Middle frontal gyrus (tissue), 1 donor: ENCODE measurements around the gene MAMSTR.

ENCODE experiments used
- DNase-seq: peaks from one replicate; pipeline ENCODE4 v3.0.0-alpha.2; 2015; ENCODE audit warnings: low spot score; ENCODE audit errors: extremely low spot score

MAMSTR gene

DNA sequence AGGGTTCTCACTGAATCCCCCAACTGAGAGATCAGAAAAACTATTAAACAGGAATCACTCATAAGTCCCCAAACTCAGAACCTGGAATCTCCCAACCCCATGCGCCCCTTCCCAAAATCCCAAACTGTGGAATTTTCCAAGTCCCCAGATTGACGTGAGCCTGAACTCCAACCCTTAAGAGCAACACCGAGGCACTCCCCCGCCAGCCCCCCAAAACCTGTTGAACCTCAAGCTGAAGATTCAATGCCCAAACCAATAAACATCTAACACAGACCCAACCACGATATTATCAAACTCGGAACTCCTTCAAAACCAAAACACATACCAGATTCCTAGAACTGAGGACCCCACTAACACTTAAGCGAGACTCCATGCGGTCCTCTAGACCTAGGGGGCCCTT, 26.6 kb upstream of the MAMSTR start:
- no peak for DNase-seq

DNA sequence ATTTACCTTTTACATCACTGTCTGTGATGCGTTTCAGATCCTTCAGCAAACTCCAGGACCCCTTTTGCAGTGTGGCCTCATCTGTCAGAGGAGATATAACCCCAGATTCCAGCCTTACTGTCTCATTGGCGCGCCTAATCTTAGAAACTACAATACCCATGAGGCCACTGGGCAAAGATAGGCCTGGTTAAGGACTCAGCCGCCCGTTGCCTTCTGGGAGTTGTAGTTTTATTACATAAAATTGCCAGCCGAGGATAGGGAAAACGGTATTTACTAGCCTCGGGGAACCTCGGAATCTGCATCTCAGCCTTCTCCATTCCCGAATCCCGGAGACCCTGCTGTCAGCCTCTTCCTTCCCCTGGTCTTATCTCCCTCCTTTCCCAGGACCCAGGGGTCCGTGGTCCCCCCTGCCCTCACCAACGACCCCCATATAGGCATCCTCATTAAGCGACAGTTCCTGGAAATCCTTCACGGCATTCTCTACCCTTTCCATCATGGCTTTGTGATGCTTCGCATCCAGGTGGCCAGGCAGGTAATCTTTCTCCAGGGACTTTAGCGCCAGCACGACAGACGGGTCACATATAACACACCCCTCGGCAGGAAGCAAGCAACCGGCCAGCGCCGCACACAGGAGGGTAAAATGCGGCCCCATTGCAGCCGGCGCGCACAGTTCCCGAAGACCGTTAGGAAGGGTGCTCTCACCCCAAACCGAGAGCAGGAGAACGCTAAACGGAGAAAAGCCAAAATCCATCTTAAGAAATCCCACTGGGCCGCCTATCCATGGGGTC, 25.9 kb upstream of the MAMSTR start:
- peak; percentile 55 for DNase-seq

DNA sequence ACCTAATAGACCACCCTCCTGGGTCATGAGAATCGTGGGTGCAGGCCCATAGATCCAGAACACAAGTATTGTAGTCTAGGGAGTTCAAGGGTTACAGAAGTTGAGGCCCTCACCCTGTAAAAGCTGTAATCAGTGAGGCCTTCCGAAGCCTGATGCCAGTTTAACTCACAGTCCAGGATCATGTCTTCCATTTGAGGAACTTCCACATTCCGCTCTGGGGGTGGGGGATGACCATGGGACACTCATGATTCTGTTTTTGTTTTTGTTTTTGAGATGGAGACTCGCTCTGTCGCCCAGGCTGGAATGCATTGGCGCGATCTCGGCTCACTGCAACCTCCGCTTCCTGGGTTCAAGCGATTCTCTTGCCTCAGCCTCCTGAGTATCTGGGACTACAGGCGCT, 22.6 kb upstream of the MAMSTR start:
- no peak for DNase-seq

DNA sequence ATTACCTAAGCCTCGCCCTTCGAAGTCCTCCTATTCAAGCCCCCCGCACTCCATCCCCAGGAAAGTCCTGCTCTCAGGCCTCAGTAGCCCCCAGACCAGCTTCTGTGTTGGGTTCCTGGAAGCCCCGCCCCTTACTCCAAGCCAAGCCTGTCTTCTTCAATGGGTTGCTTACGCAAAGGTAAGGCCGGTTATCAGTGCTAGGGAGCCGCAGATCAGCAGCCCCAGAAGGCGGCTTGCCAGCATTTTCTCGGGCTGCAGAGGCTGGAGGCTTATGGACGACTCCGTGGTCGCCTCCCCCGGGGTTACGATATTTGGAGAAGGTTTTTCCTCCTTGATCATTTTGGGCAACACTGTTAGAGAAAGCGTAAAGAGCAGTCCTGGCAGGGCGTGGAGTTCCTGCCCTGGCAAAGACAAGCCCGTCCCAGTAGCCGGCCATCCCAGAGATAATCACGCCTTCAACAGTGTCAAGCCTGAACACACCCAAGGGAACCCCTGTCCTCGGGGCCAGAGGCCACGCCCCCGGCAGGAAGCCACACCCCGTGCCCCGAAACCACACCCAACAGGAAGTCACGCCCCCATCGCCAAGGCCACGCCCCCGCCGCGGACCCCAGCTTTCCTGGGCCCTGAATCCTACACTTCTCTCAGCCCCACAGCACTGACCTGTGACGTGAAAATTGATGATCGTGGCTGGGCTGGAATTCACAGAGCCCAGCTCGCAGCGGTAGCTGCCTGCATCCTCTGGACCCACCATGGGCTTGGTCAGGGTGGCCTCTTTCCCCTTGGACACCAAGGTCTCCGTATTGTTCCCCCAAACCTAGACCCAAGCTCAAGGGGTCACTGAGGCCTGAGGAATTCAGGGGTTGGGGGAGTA, 21.8 kb upstream of the MAMSTR start:
- DNase-seq: no peak

DNA sequence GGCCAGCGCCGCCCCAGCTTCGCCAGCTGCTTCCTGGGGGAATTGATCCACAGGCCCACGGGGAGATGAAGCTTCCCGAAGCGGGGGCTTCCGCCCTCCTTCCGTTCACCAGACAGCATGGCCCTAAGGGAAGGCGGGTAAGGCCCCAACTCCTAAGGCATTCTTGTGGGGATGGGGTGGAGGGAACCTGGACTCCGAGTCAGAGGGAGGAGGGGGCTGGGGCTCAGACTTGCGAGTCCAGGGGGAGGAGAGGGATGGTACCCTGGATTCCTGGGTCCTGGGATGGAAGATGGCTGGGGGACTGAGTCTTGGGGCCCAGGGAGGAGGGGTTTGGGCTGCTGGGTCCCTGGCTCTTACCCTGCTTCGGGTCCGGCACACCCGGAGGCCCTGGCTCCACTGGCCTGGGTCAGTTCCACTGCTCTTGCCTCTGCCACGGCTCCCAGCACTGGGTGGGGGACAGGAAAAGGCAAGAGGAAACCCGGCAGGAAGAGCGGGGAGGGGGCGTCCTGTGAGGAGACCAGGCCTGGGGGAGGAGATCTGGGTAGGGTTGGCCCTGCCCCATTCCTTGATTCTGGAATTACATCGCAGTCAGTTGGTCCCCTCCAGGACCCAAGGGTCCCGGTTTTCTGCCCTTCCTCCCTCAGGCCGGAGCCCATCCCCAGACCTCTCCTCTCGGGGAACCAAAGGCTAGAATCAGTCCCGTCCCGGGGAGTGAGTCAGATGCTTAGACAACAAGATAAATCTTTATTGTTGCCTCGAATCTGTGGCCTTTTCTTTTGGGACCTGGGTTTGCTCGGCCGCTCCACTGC, 20.8 kb upstream of the MAMSTR start, which contains the start of gene RASIP1:
Gene RASIP1, minus strand, starts transcription at position 447 of the 809 bp plus-strand sequence. Its CDS starts 328 bp downstream, at position 119.
- DNase-seq: no peak

DNA sequence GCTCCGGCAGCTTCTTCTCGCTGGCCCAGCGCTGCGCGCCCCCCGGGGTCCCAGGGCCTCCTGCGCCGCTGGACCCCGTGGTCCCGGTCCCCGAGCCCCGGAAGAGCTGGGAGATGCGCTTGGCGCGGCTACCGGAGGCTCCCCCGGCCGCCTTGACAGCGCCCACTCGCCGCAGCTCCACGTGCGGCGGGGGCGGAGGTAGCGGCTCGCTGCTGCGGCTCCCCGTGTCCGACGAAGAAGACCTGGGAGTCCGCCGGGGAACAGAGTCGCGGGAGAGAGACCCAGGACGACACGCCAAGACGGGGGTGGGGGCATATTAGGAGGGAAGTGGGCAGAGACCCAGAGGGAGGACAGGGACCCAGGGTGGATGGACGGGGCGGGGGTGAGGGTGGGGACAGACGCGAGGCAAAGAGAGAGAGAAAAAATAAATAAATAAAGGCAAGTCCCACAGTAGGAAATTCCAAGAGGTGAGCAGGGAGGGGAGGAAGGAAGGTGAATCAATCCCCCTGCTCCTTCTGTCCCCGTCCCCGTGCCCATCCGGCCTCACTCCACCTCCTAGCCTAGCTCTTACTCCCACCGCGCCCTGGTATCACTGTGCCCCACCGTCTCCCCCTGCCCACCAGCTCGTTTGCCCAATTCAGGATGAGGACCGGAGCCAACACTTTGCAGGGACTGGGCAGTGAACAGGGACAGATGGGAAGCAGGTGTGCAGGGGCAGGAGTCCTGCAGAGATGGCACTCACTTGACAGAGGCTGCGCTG, 20.1 kb upstream of the MAMSTR start:
- no peak for DNase-seq

DNA sequence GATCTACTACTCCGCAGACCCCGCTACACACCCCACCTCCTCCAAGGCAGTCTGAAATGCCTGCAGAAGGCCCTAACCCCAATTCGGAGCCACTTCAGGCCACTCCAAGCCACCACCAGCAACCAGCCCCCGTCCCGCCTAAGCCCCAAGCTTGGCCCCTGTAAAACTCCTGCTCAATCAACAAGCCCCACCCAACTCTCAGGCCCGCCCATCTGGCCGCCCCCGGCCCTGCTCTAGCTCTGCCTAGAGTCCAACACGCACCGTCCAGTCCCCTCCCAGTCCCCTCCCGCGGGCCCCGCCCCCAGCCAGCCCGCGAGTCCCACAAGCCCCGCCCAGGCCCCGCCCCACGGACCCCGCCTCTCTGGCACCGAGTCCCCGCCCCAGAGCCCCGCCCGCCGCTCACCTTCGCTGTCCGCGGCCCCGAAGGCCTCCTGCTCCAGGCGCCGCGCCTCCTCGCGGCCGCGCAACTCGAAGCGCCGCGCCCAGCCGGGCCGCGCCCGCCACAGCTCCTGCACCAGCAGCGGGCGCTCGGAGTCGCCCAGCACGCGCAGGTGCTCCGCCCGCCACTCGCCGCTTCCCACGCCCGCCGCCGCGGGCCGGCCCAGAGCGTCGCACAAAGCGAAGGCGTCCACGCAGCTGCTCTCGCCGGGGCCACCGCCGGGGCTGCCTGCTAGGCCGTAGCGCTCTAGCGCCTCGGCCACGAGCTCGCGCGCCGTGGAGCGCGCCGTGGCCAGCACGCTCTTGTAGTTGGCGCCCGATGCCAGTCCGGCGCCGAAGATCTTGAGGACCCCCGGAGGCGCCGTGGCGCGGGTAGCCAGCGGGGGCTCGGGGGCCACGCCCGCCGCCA, 19.3 kb upstream of the MAMSTR start:
- peak; percentile 40 for DNase-seq

DNA sequence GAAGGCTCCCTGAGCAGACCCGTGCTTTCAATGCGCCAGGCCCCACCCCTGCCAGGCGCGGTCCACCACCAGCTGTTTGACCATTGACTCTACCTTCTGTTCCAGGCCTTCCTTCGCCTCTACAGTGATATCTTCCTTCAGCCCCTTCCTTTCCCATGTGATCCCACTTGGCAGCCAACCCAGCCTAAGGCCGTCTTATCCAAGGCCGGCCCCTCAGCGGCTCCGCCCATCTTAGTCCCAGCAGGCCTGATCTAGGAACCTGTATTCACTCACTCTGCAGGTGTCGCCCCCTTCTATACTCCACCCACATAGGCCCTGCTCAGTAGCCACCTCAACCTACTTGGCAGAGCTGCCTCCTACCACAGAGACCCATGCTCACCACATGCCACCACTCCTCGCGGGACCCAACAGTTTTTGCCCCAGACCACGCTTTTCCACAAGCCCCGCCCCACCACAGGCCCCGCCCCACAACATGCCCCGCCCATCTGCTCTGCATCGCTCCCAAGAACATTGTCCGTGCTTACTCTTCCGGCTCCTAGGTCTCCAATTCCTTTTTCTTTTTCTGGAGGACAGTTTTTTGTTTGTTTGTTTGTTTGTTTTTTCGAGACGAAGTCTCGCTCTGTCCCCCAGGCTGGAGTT, 18.0 kb upstream of the MAMSTR start:
- DNase-seq: no peak

DNA sequence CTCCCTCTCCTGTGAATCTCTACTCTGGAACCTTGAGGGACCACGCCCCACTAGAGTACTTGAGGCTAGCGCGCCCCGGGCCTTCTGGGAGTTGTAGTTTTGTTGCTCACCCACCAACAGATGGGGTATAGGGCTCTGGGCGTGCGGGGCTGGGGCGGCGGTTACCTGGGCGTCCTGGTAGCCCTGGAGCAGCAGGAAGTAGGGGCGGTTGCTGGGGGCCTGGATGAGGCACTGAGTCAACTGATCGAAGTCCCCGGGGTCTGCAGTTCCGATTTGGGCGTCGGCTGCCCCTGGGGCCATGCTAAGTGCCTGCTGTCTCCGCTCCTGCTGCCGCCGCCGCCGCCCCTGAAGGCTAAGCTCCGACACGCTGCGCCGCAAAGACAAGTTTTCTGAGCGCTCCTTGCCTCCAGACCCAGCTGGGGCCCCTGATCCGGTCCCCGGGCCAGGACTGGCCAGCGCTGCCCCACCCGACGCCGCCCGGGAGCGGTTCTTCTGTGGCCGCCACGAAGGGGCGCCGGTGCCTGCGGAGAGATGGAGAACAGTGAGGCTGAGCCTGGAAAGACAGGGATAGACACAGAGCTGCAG, 15.6 kb upstream of the MAMSTR start:
- no peak for DNase-seq

DNA sequence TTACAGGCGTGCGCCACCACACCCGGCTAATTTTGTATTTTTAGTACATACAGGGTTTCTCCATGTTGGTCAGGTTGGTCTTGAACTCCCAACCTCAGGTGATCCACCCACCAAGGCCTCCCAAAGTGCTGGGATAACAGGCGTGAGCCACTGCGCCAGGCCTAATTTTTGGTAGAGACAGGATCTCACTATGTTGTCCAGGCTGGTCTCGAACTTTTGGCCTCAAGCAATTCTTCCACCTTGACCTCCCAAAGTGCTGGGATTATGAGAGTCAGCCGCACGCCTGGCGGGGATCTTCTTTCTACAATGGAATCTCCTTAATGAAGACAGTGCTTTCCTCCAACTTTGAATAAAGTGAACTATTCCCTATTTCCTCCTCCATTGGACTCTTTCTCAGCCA, 15.1 kb upstream of the MAMSTR start:
- DNase-seq: no peak

DNA sequence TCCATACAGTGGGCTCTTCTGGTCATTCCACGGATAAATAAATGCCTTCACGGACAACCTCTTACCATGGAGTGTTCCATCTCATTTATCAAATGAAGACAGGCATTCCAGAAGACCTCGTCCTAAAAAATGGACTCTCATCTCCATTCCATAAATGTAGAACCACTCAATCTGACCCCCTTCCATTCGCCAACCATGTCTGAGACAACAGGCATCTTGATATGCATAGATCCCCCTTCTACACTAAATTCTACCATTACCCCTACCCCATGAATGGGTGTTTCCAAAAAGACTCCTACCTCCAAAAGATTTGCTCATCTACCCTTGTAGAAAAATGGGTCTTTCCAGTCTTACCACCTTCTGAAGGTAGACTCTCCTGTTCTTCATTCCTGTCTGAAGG, 11.9 kb upstream of the MAMSTR start:
- DNase-seq: no peak

DNA sequence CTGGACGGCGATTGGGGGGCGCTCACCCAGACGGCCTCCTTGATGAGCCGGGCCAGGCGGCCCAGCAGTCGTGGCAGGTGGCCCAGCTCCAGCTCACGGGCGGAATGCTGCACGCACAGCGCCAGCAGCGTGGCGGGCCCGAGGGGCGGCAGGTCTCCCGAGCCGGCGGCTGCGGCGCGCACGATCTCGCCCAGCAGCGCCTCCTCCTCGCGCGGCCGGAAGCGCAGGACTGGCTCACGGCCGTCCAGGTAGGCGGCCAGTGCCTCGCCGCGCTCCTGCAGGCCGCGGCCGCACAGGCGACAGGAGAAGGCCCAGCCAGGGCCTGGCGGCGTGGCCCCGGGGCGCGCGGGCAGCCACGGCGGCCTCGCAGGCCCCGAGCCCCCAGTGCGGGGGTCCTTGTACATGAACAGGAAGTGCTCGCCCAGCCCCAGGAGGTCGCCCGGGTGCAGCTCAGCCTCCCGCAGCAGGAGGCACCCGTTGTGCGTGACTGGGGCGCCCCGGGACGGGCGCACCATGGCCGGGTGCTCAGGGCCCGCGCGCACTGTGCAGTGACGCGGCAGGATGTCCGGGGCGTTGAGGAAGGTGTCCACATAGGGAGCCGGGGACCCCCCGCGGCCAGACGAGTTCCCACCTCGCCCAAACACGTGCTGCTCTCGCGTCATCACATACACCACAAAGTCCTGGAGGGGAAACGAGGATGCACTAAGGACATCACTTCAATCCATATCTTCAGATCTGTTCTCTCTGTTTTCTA, 9.6 kb upstream of the MAMSTR start:
- DNase-seq: no peak

DNA sequence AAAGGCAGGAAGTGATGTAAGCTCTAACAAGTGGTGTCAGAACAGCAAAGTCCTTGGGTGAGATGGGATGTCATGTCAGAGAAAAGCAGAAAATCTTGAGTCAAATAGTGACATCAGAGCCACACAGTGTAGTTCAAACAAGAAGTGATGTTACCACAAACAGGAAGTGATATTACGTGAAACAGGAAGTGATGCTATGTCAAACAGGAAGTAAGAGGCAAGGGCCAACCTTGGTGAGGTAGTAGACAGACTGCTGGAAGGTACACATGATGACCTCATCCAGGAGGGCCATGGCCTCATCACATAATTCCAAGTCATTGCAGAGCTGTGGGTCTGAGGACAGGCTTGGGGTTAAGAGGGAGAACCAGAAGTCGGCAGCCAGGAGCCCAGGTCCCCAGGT, 7.0 kb upstream of the MAMSTR start:
- DNase-seq: no peak

DNA sequence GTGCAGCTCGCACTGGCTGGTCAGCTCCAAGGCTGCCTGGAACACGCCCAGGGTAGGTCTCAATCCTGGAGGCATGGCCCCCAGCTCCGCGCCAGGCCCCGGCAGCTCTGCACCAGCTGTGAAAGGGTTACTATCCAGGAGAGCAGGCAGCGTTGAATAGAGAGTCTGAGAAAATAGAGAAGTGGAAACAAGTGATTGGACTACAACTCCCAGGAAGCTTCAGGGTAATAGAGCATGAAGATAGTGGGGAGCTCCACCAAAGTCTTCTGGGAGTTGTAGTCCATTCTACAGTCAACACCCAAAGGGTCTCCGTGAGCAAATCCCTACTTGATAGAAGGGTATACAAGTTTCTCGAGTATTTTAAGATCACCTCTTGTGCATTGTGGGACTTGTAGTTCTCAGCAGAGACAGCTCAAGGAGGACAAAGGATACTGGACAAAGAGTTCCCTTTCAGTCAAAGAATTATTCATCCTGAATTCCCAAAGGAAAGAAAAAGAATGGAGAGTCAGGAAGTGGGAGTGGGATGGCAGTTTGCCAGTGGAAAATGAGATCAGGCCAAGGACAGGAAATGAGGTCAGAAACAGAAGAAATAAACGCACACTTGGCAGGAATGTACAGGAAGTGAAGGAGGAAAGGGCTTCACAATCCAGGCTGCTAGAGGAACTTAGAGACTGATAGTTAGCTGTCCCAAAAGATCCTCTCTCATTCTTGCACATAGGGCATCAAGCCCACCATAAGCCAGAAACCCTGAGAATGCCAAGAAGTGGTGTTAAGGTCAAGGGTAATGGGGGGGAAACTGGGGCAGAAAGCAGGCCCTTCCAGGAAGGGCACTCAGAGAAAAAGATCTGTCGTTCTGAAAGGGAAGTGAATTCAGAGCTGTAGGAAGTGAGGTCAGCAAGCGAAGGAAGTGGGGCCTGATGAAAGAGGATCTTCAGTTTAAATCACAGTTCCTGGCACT, 5.5 kb upstream of the MAMSTR start:
- peak; percentile 22 for DNase-seq

DNA sequence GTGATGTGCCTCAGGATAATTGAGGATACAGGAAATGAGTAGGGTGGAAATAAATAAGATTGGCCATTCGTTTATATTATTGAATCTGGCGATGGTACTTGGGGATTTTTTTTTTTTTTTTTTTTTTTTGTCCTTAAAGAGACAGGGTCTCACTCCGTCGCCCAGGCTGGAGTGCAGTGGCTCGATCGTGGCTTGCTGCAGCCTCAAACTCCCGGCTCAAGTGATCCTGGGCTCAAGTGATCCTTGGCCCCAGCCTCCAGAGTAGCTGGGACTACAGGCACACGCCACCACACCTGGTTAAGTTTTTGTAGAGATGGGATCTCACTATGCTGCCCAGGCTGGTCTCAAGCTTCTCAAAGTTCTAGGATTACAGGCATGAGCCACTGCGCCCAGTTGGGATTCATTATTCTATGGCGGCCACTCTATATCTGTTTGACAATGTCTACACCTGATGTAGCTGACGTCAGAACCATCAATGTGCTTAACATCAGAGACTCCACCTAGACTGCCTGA, 2.7 kb upstream of the MAMSTR start:
- no peak for DNase-seq

DNA sequence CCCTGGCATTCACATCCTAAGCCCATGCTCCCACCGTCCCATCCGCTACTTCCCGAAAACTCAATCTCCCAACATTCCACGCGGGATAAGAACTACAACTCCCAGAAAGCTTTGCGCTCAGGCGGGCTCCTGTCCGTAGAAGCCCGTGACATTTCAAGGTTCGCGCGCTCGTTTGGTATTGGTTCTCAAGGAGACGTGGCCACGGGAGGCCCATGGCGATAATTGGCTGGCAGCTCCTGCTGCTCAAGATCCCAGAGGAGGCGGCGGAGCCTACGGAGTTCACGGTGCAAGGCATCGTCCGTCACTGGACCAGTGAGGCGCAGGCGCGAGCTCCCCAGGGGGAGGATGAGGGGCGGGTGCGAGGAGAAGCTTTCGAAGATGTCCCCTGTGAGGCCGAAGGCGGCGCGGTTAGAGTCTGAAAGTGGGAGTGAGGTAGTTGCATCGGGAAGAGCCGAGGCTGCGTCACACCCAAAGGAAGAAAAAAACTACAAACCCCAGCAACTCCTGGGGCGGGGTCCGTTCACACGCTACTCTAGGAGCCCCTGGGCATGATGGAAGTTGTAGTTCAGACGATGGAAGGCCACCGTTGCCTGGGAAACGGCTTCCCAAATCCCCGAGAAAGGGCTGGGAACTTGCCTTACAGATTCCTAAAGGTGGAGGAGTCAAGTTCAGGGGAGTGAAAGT, 1.2 kb upstream of the MAMSTR start:
- peak; percentile 100 for DNase-seq

DNA sequence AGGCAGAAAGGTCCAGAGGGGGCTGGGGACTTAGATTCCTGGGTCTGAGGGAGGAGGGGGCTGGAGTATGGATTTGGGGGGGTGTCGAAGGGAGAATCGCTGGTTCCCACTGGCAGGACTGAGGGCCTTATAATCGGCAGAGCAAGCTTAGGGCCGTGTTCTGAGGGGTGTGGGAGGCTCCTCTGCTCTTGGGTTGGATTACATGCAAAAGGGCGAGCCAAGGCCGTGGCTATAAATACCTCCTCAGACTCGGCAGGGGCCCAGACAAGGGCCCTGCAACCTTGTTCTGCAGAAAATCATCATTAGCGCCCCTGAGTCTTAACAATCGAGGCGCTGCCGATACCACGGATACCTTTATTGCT, 707 bp upstream of the MAMSTR start:
- no peak for DNase-seq
